ENCODE data around the gene HDGF.

Gene HDGF

GRCh38 chr1:156694690-156694962 lies 56.8 kb downstream of the HDGF start:
- TF ChIP-seq, protein P1, sequence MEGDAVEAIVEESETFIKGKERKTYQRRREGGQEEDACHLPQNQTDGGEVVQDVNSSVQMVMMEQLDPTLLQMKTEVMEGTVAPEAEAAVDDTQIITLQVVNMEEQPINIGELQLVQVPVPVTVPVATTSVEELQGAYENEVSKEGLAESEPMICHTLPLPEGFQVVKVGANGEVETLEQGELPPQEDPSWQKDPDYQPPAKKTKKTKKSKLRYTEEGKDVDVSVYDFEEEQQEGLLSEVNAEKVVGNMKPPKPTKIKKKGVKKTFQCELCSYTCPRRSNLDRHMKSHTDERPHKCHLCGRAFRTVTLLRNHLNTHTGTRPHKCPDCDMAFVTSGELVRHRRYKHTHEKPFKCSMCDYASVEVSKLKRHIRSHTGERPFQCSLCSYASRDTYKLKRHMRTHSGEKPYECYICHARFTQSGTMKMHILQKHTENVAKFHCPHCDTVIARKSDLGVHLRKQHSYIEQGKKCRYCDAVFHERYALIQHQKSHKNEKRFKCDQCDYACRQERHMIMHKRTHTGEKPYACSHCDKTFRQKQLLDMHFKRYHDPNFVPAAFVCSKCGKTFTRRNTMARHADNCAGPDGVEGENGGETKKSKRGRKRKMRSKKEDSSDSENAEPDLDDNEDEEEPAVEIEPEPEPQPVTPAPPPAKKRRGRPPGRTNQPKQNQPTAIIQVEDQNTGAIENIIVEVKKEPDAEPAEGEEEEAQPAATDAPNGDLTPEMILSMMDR (IDR thresholded peaks at IDR 0.05; ENCODE audit: low read depth, low read length): no peak
- H3K4me3 ChIP-seq (ENCODE audit: low read depth, low read length): no peak overlapping the region

DNA sequence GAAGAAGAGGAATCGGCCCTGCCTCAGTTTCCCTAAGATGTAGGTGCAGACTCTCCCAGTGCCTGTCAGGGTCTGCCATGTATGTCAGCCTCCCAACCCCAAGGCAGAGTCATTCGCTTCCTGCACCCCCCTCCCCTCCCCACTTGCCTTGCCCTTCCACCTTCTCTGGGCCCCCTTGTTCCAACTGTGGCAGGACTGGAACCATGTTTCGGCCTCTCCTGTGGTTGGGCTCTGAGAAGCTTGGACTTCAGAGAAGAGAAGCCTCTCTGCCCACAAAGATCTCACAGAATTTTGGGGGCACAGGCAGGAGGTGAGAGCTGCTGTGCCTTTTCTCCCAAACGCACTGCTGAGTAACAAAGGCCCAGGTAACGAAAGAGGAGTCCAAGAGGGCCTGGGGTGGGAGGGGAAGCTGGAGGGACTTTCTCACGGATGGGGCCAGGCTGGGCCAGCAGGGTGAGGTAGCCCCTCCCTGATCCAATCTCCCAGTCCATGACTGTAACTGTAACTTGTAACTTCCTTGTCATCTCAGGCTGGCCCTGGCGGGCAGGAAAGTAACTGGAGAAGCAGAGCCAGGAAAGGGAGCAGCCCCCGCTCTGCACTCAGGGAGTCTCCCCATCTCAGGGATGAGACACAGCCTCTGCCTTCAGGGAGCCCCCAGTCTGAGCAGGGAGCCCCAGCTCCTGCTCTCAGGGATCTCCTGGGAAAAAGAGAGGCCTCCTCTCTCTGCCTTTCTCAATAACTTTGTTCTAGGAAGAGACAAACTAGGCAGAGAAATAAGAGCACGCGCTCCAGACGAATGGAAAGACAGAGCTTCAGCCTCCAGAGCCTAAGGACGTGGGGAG lies 57.4 kb downstream of the HDGF start:
- no peak overlapping the region for H3K4me3 ChIP-seq (ENCODE audit: low read depth, low read length)
- TF ChIP-seq, protein P1 (IDR thresholded peaks at IDR 0.05; ENCODE audit: low read depth, low read length): no peak

DNA sequence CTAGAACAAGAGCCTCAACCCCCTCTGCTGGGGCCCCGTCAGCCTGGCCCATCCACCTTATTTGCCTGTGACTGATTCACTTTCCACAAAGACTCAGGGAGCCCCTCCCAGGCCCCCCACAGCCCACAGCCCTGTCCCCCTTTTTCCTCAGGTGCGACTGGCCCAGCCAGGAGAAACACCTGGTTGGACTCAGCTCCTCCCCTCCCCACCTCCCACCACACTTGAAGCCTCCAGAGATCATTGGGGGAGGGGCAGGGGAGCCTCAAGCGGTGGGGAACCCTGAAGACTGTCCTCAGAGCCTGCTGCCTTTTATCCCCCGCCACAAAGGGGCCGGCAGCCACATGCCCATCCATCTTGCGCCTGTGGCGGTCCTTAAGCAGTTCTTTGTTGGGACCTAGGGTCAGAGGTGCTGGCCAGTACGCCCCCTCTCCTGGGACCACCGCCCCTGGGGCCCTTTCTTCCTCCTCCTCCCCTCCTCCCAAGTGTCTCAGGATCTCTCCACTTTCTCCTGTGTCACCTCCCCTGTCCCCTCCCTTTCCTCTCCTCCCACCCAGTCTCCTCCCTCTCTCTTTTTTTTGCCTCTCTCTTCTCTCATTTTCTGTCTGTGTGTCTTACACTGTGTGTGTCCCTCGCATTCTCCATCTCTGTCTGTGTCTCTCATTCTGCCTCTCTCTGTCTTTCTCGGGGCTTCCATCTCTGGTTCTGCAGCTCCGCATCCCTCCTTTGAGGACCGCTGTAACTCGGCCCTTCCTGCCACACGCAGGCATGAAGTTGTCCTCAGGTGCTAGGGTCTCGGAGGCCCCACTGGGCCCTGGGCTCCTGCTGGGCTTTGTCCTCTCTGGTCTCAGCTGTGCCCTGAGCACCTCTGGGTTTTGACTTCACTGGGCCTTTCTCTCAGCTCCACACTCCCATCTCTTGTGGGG lies 58.3 kb downstream of the HDGF start:
- H3K4me3 ChIP-seq (ENCODE audit: low read depth, low read length): no peak overlapping the region
- TF ChIP-seq, protein P1 (IDR thresholded peaks at IDR 0.05; ENCODE audit: low read depth, low read length): no peak

DNA sequence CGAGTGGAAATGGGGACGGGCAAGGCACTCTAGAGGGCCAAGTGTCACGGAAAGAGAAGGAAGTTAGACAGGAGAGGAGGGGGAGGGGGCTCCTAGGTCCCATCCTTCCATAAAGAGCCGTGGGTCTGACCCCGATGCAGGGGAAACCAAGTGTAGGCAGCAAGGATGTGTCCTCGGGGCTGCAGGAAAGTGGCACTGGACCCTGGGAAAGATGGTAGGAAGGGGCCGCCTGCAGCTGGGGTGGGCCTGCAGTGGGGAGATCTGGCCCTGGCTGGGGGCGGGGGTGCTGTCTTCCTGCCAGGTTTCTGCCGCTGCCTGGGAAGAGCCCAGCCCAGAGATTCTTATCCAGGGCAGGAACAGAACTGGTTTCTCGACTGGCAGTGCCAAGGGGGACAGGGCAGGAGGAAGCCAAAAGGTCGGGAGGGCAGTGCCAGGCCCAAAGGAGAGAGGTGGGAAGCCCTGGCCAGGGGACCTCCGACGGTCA lies 59.0 kb downstream of the HDGF start:
- TF ChIP-seq, protein P1 (IDR thresholded peaks at IDR 0.05; ENCODE audit: low read depth, low read length): no peak
- no peak overlapping the region for H3K4me3 ChIP-seq (ENCODE audit: low read depth, low read length)

Measured in WI38 (cell line).